Transverse colon (tissue), 4 donors: ENCODE measurements around the gene MKLN1.

ENCODE experiments used
- CTCF ChIP-seq, 5 experiments: fragments of 200-600 bp in 3 of 5; fragments of 450-650 bp in 2 of 5; sonication (generic) in 3 of 5; IDR thresholded peaks; 1 replicate in 2 of 5; 2 replicates in 3 of 5; pipeline ENCODE4 v1.5.1; 2016 to 2017; ENCODE audit warnings: antibody characterized with exemption in 5 of 5, inconsistent platforms in 3 of 5, mild to moderate bottlenecking in 2 of 5, moderate library complexity in 1 of 5
- EP300 ChIP-seq: sonication (generic); formaldehyde crosslinking; IDR thresholded peaks from one replicate; pipeline ENCODE4 v1.6.1; 2017; ENCODE audit warnings: antibody characterized with exemption, low read depth
- POLR2A ChIP-seq: fragments of 450-650 bp; IDR thresholded peaks from one replicate; pipeline ENCODE4 v1.6.1; 2016; ENCODE audit warnings: antibody characterized with exemption, mild to moderate bottlenecking, moderate library complexity
- POLR2AphosphoS5 ChIP-seq, 3 donors: sonication (generic); formaldehyde crosslinking; IDR thresholded peaks; one replicate each; pipeline ENCODE4 v1.6.1; 2016; ENCODE audit warnings: antibody characterized with exemption in 3 of 3

GRCh38 chr7:131298608-131298992 is 29.1 kb upstream of the MKLN1 start:
- TF ChIP-seq CTCF (IDR thresholded peaks at IDR 0.05) (no peak), POLR2A (no peak), EP300 (no peak), POLR2AphosphoS5 (IDR thresholded peaks at IDR 0.05) (no peak)
